SIG-M5 (cell line): ENCODE data around the gene DSE.

Experiments
- DNase-seq: peaks from one replicate; lab custom pipeline; 2025; lab: John Stamatoyannopoulos, UW

Gene DSE

GRCh38 chr6:116413357-116413756 lies 42.6 kb downstream of the DSE start:
- DNase-seq: no peak

DNA sequence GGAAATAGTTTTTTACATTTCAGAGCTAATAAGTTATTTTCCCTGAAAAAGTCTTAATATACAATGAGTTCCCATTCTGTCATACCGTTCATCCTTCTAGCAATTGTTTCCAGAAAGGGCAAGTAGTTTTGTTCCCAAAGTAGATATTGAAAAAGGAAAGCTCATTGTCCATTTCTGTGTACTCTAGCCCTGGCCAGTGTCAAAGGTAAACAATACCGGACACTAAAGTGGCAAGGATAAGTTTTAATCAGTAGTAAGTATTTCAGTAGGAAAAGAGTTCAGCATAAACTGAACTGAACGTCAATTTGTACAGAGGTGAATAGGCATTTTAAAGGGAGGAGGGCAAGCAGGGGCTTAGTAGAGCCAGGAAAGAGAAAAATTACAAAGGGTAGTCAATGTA lies 46.9 kb downstream of the DSE start:
- no peak for DNase-seq

DNA sequence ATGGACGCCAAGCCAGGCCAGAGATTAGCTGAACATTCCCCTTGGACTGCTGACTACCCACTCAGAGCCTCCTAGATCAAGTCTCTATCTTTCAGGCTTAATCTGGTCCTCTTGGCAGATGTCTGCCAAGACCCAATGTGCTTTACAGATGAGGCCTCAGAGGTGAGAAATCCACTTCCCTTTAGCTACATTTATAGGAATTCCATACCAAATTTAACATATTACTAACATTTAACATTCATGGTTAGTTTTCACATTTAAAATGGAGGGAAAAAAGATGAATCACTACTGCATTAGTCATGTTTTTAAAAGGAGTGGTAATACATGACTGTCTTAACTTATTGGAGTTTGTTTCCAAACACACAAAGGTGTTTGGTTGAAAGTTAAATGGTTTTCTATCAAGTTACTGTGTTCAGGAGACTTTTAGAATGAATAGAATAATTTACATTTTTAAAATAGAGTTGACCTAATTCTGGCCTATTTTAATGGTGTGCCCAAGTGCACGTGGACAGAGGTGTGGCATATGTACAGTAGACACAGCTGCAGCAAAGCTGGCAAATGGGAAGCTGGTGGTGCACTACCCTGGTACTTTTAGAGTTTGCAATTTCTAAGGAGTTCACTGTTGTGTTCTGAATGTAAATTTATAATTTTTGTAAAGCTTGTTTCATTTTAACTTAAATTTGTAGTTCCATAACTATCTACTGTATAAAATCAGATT lies 48.5 kb downstream of the DSE start:
- DNase-seq: no peak

GRCh38 chr6:116420341-116420740 lies 49.6 kb downstream of the DSE start:
- DNase-seq: no peak

DNA sequence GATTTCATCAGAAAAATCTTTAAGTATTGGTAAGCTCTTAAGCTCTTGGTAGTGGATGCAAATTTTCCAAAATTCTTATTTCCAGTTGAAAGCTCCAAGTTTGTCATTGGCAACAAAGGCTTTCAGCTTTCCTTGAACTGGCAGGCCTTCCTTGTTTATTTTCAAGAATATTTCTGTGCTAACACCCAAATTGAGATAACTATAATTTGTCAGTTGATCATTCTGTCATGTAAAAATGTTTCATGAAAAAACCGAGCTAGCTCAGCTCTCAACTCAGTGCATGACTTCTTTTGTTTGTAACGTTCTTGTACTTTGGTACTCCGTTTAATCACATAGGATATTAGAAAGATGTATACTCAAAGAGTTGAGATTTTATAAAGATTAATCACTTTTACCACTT lies 51.5 kb downstream of the DSE start:
- no peak for DNase-seq

GRCh38 chr6:116424001-116424400 lies 53.3 kb downstream of the DSE start:
- DNase-seq: no peak

- no peak for DNase-seq
These were observed 55.8 kb downstream of the DSE start for GRCh38 chr6:116426551-116426950.

GRCh38 chr6:116429111-116429510 lies 58.4 kb downstream of the DSE start:
- no peak for DNase-seq

DNA sequence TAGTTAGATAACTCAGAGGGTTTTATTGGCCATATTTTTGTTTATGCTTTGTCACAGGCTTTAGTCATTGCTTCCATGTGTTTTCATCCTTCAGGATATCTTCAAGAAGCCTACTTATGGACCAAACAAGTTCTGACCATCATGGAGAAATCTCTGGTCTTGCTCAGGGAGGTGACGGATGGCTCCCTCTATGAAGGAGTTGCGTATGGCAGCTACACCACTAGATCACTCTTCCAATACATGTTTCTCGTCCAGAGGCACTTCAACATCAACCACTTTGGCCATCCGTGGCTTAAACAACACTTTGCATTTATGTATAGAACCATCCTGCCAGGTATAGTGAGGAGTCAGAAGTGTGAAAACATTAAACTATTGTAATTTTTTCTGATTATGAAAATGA lies 60.1 kb downstream of the DSE start:
- no peak for DNase-seq

- no peak for DNase-seq
These were observed 61.3 kb downstream of the DSE start for GRCh38 chr6:116431964-116432595.

DNA sequence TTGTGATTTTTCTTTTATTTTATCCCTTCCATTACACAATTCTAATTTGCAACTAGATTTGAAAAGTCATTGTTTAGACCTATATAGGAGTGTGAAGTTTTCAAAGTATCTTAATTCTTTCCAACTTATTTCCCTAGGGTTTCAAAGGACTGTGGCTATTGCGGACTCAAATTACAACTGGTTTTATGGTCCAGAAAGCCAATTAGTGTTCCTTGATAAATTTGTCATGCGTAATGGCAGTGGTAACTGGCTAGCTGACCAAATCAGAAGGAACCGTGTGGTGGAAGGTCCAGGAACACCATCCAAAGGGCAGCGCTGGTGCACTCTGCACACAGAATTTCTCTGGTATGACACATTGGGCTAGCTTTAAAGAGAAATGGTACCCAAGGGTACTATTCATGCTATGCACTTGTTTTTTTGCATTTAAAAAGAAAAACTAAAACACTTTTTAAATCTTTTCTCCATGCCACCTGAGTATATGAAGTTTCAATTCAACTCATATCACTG lies 62.5 kb downstream of the DSE start:
- DNase-seq: no peak

DNA sequence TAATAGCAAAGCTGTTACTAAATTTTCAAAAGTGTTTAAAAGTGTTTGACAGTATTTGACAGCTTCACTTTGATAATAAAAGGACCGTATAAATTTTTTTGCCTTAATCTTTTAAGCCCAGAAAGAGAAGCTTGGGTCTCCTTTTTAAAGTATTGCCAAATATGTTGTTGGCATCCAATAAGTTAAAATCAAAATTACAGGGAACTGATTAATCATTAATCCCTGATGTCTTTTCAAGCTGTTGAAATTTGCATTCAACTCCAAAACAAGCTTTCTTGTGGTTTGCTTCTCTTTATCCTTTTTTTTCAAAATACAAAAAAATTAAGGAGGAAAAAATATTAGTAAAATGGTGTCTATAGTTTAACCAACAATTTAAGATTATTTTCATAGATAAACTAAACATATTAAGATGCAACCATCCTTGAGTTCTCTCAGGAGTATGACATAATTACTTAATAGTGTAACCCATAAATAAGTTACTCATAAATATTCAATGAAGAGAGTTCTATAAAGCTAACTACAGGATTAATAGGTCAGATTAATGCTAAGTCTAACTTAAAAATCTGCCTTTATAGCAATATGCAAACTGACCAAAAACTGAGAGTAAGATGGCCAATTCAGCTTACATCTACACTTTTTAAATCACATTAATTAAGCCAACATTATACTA lies 63.4 kb downstream of the DSE start:
- DNase-seq: no peak

DNA sequence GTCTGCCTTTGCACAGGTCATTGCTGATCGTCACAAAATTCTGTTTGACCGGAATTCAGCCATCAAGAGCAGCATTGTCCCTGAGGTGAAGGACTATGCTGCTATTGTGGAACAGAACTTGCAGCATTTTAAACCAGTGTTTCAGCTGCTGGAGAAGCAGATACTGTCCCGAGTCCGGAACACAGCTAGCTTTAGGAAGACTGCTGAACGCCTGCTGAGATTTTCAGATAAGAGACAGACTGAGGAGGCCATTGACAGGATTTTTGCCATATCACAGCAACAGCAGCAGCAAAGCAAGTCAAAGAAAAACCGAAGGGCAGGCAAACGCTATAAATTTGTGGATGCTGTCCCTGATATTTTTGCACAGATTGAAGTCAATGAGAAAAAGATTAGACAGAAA lies 65.8 kb downstream of the DSE start:
- no peak for DNase-seq

DNA sequence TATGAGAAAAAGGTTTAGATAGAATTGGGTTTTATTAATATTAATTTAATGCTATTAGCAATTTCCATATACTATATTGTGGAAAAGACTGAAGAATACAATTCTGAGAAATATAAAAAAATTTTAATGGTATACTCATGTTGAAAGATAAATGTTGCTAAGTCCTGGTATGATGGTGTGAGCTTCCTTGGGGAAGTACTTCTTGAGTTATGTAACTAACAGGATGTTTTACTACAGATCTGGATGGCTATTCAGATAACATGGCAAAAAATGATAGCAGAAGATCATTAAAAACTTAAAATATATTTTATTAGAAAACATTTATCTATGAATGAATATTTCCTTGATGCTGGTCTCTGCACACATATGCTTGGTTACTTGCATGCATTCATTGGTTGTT lies 66.9 kb downstream of the DSE start:
- no peak for DNase-seq

- no peak for DNase-seq
These were observed 68.1 kb downstream of the DSE start for GRCh38 chr6:116438590-116439448.

DNA sequence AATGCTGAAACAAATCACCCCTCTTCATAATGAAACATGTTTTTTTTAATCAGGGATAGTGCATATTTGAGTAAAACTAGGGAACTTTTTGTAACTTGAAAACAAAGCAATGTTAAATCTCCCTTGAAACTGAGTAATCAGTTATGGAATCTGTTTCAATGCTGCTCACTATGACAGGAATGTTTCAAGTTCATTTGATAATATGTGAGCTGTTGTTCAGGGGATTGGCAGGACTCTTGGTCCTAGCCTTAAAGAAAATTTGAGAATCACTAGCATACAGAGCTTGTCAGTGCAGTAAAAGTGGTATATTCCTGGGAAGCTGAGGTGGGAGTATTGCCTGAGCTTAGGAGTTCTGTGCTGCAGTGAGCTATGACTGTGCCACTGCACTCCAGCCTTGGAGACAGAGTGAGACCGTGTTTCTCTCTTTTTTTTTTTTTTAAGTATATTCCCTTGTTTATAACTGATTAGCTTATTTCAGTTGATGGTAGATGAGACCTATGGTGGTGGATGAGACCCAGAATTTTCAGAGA lies 68.8 kb downstream of the DSE start:
- no peak for DNase-seq

GRCh38 chr6:116443105-116443504 lies 72.4 kb downstream of the DSE start:
- no peak for DNase-seq

GRCh38 chr6:116444092-116444491 lies 73.3 kb downstream of the DSE start:
- DNase-seq: no peak

DNA sequence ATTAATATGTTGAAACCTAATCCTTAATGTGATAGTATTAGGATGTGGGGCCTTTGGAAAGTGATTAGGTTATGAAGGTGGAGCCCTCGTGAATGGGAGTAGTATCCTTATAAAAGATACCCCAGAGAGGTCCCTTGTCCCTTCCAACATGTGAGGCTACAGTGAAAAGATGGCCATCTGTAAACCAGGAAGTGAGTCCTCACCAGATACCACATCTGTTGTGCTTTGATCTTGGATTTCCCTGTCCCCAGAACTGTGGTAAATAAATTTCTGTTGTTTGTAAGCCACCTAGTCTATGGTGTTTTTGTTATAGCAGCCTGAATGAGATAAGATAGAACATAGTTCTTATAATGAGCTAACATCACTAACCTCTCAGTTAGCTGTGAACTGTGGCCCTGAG lies 73.8 kb downstream of the DSE start:
- DNase-seq: no peak

DNA sequence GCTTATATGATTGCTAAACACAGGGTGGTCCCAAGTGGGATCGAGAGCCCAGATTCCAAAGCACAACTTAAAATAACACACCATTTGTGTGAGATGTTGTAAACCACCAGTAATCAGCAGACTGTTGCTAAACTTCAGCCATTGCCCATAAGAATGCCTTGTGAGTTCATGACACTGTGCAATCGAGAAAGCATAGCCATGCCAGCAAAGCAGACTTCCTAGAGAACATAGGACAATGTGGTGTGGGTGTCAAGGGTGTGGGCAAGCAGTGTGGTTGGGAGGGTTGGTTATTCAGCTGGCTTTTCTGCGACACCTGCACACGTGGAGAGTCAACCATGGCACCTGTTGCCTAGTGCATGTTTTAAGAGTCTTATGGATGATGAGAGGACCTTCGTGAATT lies 74.4 kb downstream of the DSE start:
- DNase-seq: no peak

GRCh38 chr6:116446399-116446798 lies 75.7 kb downstream of the DSE start:
- no peak for DNase-seq

DNA sequence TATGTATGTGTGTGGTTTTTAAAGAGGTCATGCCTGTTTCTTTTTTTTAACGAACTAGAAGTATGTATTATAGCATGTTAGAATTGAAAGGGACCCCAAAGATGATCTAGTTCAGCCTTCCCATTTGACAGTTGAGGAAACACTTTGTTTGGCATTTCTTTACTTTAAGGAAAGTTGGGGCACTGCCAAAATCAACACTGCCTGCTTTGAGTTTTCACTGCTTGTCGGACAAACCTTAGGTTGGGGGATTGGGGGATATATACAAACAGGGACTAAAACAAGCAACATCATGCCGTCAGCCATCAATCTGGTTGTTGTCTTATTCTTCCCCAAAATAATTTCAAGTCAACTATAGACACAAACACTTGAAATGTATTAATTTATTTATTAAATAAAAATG lies 76.3 kb downstream of the DSE start:
- DNase-seq: no peak
